NB4 (cell line): ENCODE measurements around the gene MSANTD7.

Experiments
- DNase-seq: peaks from one replicate; pipeline ENCODE4 v3.0.0; 2010; ENCODE audit warnings: low read depth
- H3K4me3 ChIP-seq: one replicate; pipeline ENCODE4 v1.5.1; 2011; ENCODE audit warnings: mild to moderate bottlenecking, low read depth, low read length, moderate library complexity
- CTCF ChIP-seq: IDR thresholded peaks from one replicate; pipeline ENCODE4 v1.5.1; 2012; ENCODE audit warnings: low read depth, low read length
- MAX ChIP-seq: IDR thresholded peaks from 2 replicates; pipeline ENCODE4 v1.6.1; 2011; ENCODE audit warnings: low read depth, low read length
- MYC ChIP-seq: IDR thresholded peaks from 2 replicates; pipeline ENCODE4 v1.6.1; 2011; ENCODE audit warnings: low read depth, low read length
- POLR2A ChIP-seq: IDR thresholded peaks from 2 replicates; pipeline ENCODE4 v1.6.1; 2011; ENCODE audit warnings: mild to moderate bottlenecking; ENCODE audit not compliant: insufficient read length; ENCODE audit errors: extremely low read depth

Gene MSANTD7

GRCh38 chr10:14821635-14822375, 16.3 kb upstream of the MSANTD7 start:
- TF ChIP-seq CTCF (no peak), MYC (no peak), MAX (no peak), POLR2A (no peak)
- DNase-seq, result no peak
- H3K4me3 ChIP-seq, result no peak overlapping the region

- peak; percentile 53 for DNase-seq
- TF ChIP-seq MAX (no peak), POLR2A (no peak), CTCF (peak; percentile 48), MYC (no peak)
- H3K4me3 ChIP-seq, result no peak overlapping the region
These were observed 15.0 kb upstream of the MSANTD7 start for GRCh38 chr10:14822879-14823755.

- no peak overlapping the region for H3K4me3 ChIP-seq
- no peak for TF ChIP-seq MAX
- TF ChIP-seq MYC, result no peak
- no peak for TF ChIP-seq CTCF
- no peak for TF ChIP-seq POLR2A
- DNase-seq, result no peak
These were observed 14.1 kb upstream of the MSANTD7 start for GRCh38 chr10:14823966-14824365.

GRCh38 chr10:14826076-14826829, 11.9 kb upstream of the MSANTD7 start:
- TF ChIP-seq CTCF (no peak), MAX (no peak), POLR2A (no peak), MYC (no peak)
- no peak overlapping the region for H3K4me3 ChIP-seq
- DNase-seq, result peak; percentile 3

- no peak for DNase-seq
- no peak overlapping the region for H3K4me3 ChIP-seq
- TF ChIP-seq MYC (no peak), POLR2A (no peak), MAX (no peak), CTCF (no peak)
These were observed 5.0 kb upstream of the MSANTD7 start for GRCh38 chr10:14833106-14833505.
